ENCODE data around the gene ARL6IP5.

DNA sequence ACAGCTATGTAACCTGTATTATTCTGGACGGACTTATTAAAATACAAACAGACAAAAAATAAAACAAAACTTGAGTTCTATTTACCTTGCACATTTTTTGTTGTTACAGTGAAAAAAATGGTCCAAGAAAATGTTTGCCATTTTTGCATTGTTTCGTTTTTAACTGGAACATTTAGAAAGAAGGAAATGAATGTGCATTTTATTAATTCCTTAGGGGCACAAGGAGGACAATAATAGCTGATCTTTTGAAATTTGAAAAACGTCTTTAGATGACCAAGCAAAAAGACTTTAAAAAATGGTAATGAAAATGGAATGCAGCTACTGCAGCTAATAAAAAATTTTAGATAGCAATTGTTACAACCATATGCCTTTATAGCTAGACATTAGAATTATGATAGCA is 20.6 kb downstream of the ARL6IP5 start:
- TF ChIP-seq, protein P1, sequence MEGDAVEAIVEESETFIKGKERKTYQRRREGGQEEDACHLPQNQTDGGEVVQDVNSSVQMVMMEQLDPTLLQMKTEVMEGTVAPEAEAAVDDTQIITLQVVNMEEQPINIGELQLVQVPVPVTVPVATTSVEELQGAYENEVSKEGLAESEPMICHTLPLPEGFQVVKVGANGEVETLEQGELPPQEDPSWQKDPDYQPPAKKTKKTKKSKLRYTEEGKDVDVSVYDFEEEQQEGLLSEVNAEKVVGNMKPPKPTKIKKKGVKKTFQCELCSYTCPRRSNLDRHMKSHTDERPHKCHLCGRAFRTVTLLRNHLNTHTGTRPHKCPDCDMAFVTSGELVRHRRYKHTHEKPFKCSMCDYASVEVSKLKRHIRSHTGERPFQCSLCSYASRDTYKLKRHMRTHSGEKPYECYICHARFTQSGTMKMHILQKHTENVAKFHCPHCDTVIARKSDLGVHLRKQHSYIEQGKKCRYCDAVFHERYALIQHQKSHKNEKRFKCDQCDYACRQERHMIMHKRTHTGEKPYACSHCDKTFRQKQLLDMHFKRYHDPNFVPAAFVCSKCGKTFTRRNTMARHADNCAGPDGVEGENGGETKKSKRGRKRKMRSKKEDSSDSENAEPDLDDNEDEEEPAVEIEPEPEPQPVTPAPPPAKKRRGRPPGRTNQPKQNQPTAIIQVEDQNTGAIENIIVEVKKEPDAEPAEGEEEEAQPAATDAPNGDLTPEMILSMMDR (IDR thresholded peaks at IDR 0.05), result no peak
- no peak for TF ChIP-seq POLR2A (IDR thresholded peaks at IDR 0.05)
